HepG2 (cell line): Measurements from ENCODE around the gene AIP. TPM values are rescaled to one million over a fixed set of nuclear protein-coding genes. Genes with fewer than 3 reads are reported as not detected.
A peak's percentile ranks its signal among the peaks of the same experiment; 100 is the strongest.

ENCODE experiments used
- CBX5 ChIP-seq: sonication (generic); formaldehyde crosslinking; IDR thresholded peaks from 2 replicates; pipeline ENCODE4 v1.4.0; 2020; ENCODE audit warnings: missing genetic modification reagents, borderline replicate concordance
- CHCHD3 ChIP-seq: sonication (generic); formaldehyde crosslinking; IDR thresholded peaks from 2 replicates; pipeline ENCODE4 v1.8.0; 2022; ENCODE audit warnings: mild to moderate bottlenecking, missing genetic modification reagents, moderate library complexity
- CSRNP1 ChIP-seq: sonication (generic); formaldehyde crosslinking; IDR thresholded peaks from 2 replicates; pipeline ENCODE4 v1.8.1; 2023; ENCODE audit warnings: mild to moderate bottlenecking, missing genetic modification reagents
- EED ChIP-seq: sonication (generic); formaldehyde crosslinking; IDR thresholded peaks from 2 replicates; pipeline ENCODE4 v1.5.0; 2020; ENCODE audit warnings: mild to moderate bottlenecking, missing genetic modification reagents
- HBP1 ChIP-seq: IDR thresholded peaks from 2 replicates; pipeline ENCODE4 v1.6.1; 2016; ENCODE audit warnings: low read depth, control low read depth
- HNF1A ChIP-seq, 2 experiments: sonication (generic) in 1 of 2; formaldehyde crosslinking in 1 of 2; IDR thresholded peaks; 2 replicates each; pipeline versions ENCODE4 v1.4.0 to v1.6.1; 2016 to 2020; ENCODE audit warnings: borderline replicate concordance in 1 of 2, low read depth in 1 of 2, mild to moderate bottlenecking in 1 of 2, missing genetic modification reagents in 1 of 2
- KDM1A ChIP-seq: IDR thresholded peaks from 2 replicates; pipeline ENCODE4 v1.6.1; 2016; ENCODE audit warnings: missing compliant biosample characterization
- KDM4B ChIP-seq: sonication (generic); formaldehyde crosslinking; IDR thresholded peaks from 2 replicates; pipeline ENCODE4 v1.4.0; 2020; ENCODE audit warnings: missing genetic modification reagents
- NFIC ChIP-seq: IDR thresholded peaks from 2 replicates; pipeline ENCODE4 v1.6.1; 2012; ENCODE audit warnings: mild to moderate bottlenecking, low read length, inconsistent platforms
- REXO4 ChIP-seq: sonication (generic); formaldehyde crosslinking; IDR thresholded peaks from 2 replicates; pipeline ENCODE4 v1.8.0; 2022; ENCODE audit warnings: missing genetic modification reagents, mild to moderate bottlenecking, borderline replicate concordance
- ZBTB21 ChIP-seq: sonication (generic); formaldehyde crosslinking; IDR thresholded peaks from 2 replicates; pipeline ENCODE4 v1.4.0; 2020; ENCODE audit warnings: missing genetic modification reagents
- ZKSCAN8 ChIP-seq: IDR thresholded peaks from 2 replicates; pipeline ENCODE4 v1.6.1; 2016; ENCODE audit warnings: borderline replicate concordance, missing genetic modification reagents, missing compliant biosample characterization
- ZNF326 ChIP-seq: sonication (generic); formaldehyde crosslinking; IDR thresholded peaks from 2 replicates; pipeline ENCODE4 v1.4.0; 2020; ENCODE audit warnings: missing genetic modification reagents, borderline replicate concordance
- ZNF451 ChIP-seq: sonication (generic); formaldehyde crosslinking; IDR thresholded peaks from 2 replicates; pipeline ENCODE4 v1.5.0; 2020; ENCODE audit warnings: mild to moderate bottlenecking, missing genetic modification reagents
- ZNF841 ChIP-seq: sonication (generic); formaldehyde crosslinking; IDR thresholded peaks from 2 replicates; pipeline ENCODE4 v1.8.1; 2023; ENCODE audit warnings: missing genetic modification reagents, borderline replicate concordance
- ZUFSP ChIP-seq: sonication (generic); formaldehyde crosslinking; IDR thresholded peaks from 2 replicates; pipeline ENCODE4 v1.9.0; 2021; ENCODE audit warnings: missing genetic modification reagents, mild to moderate bottlenecking, borderline replicate concordance
- polyA plus RNA-seq, 8 experiments: library from polyadenylated mRNA; depleted of rRNA in 3 of 8; stranded (reverse) in 7 of 8; unstranded in 1 of 8; fragments of >200 nt; fragmentation: Illumina TruSeq in 4 of 8; extraction: Trizol in 4 of 8; gene quantifications; 2 replicates each; pipeline versions ENCODE4 v1.2.1 to v1.2.3, GENCODE V29; 2011 to 2016; ENCODE audit warnings: low read depth in 4 of 8, missing spikeins in 1 of 8, mixed read lengths in 1 of 8; ENCODE audit not compliant: insufficient read depth in 1 of 8
- total RNA-seq, 5 experiments: library from RNA; depleted of rRNA; stranded (reverse); fragments of >200 nt; fragmentation: Illumina TruSeq; extraction: Trizol; gene quantifications; 2 replicates each; pipeline ENCODE4 v1.2.3, GENCODE V29; 2016; ENCODE audit warnings: low read depth in 1 of 5

The AIP gene
- total and polyA plus RNA-seq, 2 of the 13 experiments (the other 11 are each of a cell fraction or from before 2014, with no cell fraction given): 51.8 to 110 TPM

GRCh38 chr11:67505605-67506396 lies 23.0 kb downstream of the AIP start (continued):
- TF ChIP-seq HBP1 (CRISPR knock-in tag): peak; percentile 83; the same call in 1 of the 2 replicates
- TF ChIP-seq KDM1A (CRISPR knock-in tag): no peak
- TF ChIP-seq HNF1A (IDR thresholded peaks at IDR 0.05; ENCODE audit: low read depth): no peak
- peak; percentile 36; the same call in 1 of the 2 replicates for TF ChIP-seq HNF1A (CRISPR knock-in tag; IDR thresholded peaks at IDR 0.05; ENCODE audit: borderline replicate concordance)
- no peak for TF ChIP-seq CSRNP1 (CRISPR knock-in tag)
- TF ChIP-seq CHCHD3 (CRISPR knock-in tag): no peak
- TF ChIP-seq EED (CRISPR knock-in tag): no peak
- no peak for TF ChIP-seq ZUFSP
- peak; percentile 2; the same call in 1 of the 2 replicates for TF ChIP-seq KDM4B (CRISPR knock-in tag)
- no peak for TF ChIP-seq ZNF326 (CRISPR knock-in tag)
- no peak for TF ChIP-seq REXO4 (CRISPR knock-in tag)
- TF ChIP-seq CBX5 (CRISPR knock-in tag): no peak
- peak; percentile 17; the same call in 1 of the 2 replicates for TF ChIP-seq ZBTB21 (CRISPR knock-in tag)
- no peak for TF ChIP-seq ZKSCAN8
- TF ChIP-seq NFIC: no peak
- no peak for TF ChIP-seq ZNF841 (CRISPR knock-in tag)
- 0 out of 2 replicates have a peak, but pooled peaks have one; percentile 9 for TF ChIP-seq ZNF451
